Neutrophil (primary cell): ENCODE data around the gene TSKS.

ENCODE experiments used
- H3K27ac ChIP-seq: fragments of 200-600 bp; sonication (generic); 2 replicates; pipeline ENCODE4 v1.5.1; 2016; ENCODE audit warnings: mild to moderate bottlenecking, moderate library complexity
- H3K27me3 ChIP-seq: fragments of 200-600 bp; sonication (generic); 2 replicates; pipeline ENCODE4 v1.6.0; 2016; ENCODE audit warnings: mild to moderate bottlenecking
- H3K36me3 ChIP-seq: fragments of 200-600 bp; sonication (generic); 2 replicates; pipeline ENCODE4 v1.5.1; 2017
- H3K4me1 ChIP-seq, 2 experiments: fragments of 200-600 bp in 1 of 2; sonication (generic) in 1 of 2; 1 replicate in 1 of 2; 2 replicates in 1 of 2; pipeline versions ENCODE4 v1.5.1 to v1.6.1; 2013 to 2016; ENCODE audit warnings: low read depth in 1 of 2, low read length in 1 of 2, mild to moderate bottlenecking in 1 of 2, moderate library complexity in 1 of 2; ENCODE audit not compliant: control insufficient read depth in 1 of 2, insufficient read depth in 1 of 2
- H3K4me3 ChIP-seq, 2 experiments: fragments of 200-600 bp in 1 of 2; sonication (generic) in 1 of 2; 1 replicate in 1 of 2; 2 replicates in 1 of 2; pipeline ENCODE4 v1.5.1; 2013 to 2016; ENCODE audit warnings: low read depth in 1 of 2, low read length in 1 of 2, mild to moderate bottlenecking in 1 of 2, moderate library complexity in 1 of 2
- H3K9me3 ChIP-seq: fragments of 200-600 bp; sonication (generic); 2 replicates; pipeline ENCODE4 v1.5.1; 2016
- TF ChIP-seq, protein P1 (sequence below): fragments of 200-600 bp; sonication (generic); IDR thresholded peaks from 2 replicates; pipeline ENCODE4 v1.5.1; 2016; ENCODE audit warnings: antibody characterized with exemption

Gene TSKS

DNA sequence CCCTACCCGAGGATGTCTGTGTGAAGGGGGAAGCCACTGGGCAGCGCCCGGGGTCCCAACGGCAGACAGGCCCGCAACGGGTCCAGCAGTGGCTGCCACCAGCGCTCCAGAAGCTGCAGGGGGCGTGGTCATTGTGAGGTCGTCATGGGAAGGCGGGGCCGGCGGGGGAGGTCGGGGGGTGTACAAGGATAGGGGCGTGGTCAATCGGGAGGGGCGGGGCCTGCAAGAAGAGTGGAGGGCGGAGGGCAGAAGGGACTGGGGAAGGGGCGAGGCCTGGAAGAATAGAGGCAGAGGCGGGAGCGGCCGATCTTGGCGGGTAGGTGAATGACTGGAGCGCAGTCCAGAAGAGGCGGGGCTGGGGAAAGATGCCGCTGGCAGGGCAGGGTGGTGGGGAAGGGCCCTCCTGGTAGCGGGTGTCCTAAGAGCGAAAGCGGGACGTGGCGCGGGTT, 45.6 kb upstream of the TSKS start:
- Histone ChIP-seq H3K4me3 (peak overlapping the region; percentile 85 to 86), H3K4me1 (peaks cover 36 to 45% of the 10 kb centered on the region in 2 experiments), H3K36me3 (peaks cover 36% of the 10 kb centered on the region), H3K9me3 (no peaks in the 10 kb centered on the region), H3K27ac (peak overlapping the region; percentile 85), H3K27me3 (no peaks in the 10 kb centered on the region)
- TF ChIP-seq, protein P1, sequence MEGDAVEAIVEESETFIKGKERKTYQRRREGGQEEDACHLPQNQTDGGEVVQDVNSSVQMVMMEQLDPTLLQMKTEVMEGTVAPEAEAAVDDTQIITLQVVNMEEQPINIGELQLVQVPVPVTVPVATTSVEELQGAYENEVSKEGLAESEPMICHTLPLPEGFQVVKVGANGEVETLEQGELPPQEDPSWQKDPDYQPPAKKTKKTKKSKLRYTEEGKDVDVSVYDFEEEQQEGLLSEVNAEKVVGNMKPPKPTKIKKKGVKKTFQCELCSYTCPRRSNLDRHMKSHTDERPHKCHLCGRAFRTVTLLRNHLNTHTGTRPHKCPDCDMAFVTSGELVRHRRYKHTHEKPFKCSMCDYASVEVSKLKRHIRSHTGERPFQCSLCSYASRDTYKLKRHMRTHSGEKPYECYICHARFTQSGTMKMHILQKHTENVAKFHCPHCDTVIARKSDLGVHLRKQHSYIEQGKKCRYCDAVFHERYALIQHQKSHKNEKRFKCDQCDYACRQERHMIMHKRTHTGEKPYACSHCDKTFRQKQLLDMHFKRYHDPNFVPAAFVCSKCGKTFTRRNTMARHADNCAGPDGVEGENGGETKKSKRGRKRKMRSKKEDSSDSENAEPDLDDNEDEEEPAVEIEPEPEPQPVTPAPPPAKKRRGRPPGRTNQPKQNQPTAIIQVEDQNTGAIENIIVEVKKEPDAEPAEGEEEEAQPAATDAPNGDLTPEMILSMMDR = peak; percentile 25

DNA sequence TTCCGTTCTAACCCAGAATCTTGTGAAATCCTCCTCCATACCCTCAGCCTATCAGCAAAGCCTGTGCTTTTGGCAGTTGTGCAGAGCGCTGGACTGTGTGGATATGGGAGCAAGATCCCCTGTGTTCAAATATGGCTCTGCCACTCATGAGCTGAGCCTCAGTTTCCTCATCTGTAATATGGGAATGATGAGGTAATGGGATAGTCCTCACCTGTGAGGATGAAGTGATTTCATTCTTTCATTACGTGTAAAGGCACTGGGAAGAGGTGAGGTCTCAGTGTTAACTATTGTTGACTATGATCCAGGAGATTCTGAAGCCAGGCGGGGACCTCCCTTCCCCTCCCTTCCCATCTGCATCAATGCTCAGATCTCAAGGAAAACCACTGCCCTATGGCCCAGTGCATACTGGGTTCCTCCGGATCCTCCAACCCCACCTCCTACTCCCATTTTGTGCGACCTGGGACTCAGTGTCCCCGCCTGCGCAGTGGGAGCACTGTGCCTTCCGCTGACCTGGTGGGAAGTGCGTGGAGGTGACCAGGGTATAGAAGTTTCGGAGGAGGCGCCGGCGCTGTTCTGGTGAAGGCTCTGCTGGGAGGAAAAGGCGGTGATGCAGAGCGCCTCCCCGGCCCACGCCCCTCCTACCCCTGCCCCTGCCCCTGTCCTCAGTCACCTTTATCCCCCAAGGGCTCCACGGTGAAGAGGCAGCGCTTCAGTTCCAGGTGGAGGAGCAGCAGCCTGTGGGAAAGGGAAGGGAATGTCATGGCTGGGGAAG, 45.0 kb upstream of the TSKS start:
- TF ChIP-seq, protein P1 = no peak
- Histone ChIP-seq H3K9me3 (no peaks in the 10 kb centered on the region), H3K4me3 (peak overlapping the region; percentile 85 to 86), H3K27me3 (no peaks in the 10 kb centered on the region), H3K36me3 (peaks cover 43% of the 10 kb centered on the region), H3K4me1 (peaks cover 34 to 44% of the 10 kb centered on the region in 2 experiments), H3K27ac (peak overlapping the region; percentile 85)

DNA sequence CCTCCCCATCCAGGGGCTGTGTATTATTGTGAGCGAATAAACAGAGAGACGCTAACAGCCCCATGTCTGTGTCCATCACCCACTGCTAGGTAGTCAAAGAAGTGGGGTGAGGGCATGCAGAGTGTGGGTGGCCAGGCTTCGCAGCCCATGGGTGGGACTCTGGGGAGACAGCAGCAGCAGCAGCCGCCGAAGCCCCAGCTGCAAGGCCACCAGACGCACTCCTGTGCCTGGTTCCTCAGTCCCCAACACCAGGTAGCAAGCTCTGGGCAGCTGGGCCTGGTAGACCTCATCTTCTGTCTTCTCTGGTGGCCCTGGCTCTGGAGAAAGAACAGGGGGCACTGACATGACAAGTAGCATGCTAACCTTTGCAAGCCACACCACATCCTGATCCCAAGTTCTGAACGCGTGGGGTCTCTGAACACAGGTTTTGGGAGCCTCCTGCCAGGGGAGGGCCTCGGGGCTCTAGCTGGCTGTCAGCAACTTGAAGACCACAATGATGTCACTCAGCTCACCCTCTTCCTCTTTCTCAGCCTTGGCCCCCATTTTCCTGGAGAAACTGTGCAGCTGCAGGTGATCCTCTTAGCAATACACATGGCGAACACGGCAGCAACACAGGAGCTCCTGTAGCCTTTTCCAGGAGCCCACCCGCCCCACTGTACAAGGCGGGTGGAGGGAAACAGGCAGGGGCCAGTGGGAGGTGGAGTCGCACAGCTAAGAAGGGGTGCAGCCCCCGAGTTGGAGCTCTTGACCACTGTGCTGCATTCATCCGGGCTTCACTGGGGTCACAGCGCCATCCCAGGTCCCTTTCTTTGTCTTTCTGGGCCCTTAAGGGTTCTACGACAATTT, 44.2 kb upstream of the TSKS start:
- H3K9me3 ChIP-seq = no peaks in the 10 kb centered on the region
- TF ChIP-seq, protein P1 = no peak
- H3K27me3 ChIP-seq = no peaks in the 10 kb centered on the region
- H3K4me3 ChIP-seq = peak overlapping the region in 1 of 2 experiments; percentile 9
- peak overlapping the region; percentile 85 for H3K27ac ChIP-seq
- peaks cover 27 to 36% of the 10 kb centered on the region in 2 experiments for H3K4me1 ChIP-seq
- peaks cover 51% of the 10 kb centered on the region for H3K36me3 ChIP-seq

DNA sequence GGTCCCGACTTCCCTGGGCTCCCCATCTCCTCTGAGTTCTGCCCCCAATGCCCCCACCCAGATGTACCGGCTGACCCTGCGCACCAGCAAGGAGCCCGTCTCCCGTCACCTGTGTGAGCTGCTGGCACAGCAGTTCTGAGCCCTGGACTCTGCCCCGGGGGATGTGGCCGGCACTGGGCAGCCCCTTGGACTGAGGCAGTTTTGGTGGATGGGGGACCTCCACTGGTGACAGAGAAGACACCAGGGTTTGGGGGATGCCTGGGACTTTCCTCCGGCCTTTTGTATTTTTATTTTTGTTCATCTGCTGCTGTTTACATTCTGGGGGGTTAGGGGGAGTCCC, 43.5 kb upstream of the TSKS start:
- H3K27me3 ChIP-seq = no peaks in the 10 kb centered on the region
- peaks cover 26 to 33% of the 10 kb centered on the region in 2 experiments for H3K4me1 ChIP-seq
- no peak overlapping the region for H3K4me3 ChIP-seq
- TF ChIP-seq, protein P1 = no peak
- peak overlapping the region; percentile 85 for H3K27ac ChIP-seq
- peaks cover 58% of the 10 kb centered on the region for H3K36me3 ChIP-seq
- H3K9me3 ChIP-seq = no peaks in the 10 kb centered on the region

GRCh38 chr19:49805822-49806619, 42.9 kb upstream of the TSKS start:
- H3K9me3 ChIP-seq = no peaks in the 10 kb centered on the region
- TF ChIP-seq, protein P1 = no peak
- H3K4me3 ChIP-seq = no peak overlapping the region
- peaks cover 26 to 33% of the 10 kb centered on the region in 2 experiments for H3K4me1 ChIP-seq
- H3K36me3 ChIP-seq = peaks cover 63% of the 10 kb centered on the region
- peak overlapping the region; percentile 85 for H3K27ac ChIP-seq
- no peaks in the 10 kb centered on the region for H3K27me3 ChIP-seq
